ENCODE results near the gene KCMF1.

Gene KCMF1

GRCh38 chr2:84986018-84986417, 15.1 kb downstream of the KCMF1 start:
- no peak for DNase-seq (ENCODE audit: low spot score)

- DNase-seq (ENCODE audit: low spot score) = no peak
Observed at GRCh38 chr2:84989422-84989821, 18.5 kb downstream of the KCMF1 start.

GRCh38 chr2:84989927-84990326, 19.0 kb downstream of the KCMF1 start:
- DNase-seq (ENCODE audit: low spot score) = no peak

- DNase-seq (ENCODE audit: low spot score) = no peak
Observed at GRCh38 chr2:84991404-84992160, 20.6 kb downstream of the KCMF1 start.

- no peak for DNase-seq (ENCODE audit: low spot score)
Observed at GRCh38 chr2:84995826-84996225, 24.9 kb downstream of the KCMF1 start.

- no peak for DNase-seq (ENCODE audit: low spot score)
Observed at GRCh38 chr2:84996909-84997308, 25.9 kb downstream of the KCMF1 start.

GRCh38 chr2:84999553-84999955, 28.6 kb downstream of the KCMF1 start:
- DNase-seq (ENCODE audit: low spot score) = no peak

- DNase-seq (ENCODE audit: low spot score) = no peak
Observed at GRCh38 chr2:85001595-85001994, 30.6 kb downstream of the KCMF1 start.

GRCh38 chr2:85002534-85002933, 31.6 kb downstream of the KCMF1 start:
- DNase-seq (ENCODE audit: low spot score) = no peak

- DNase-seq (ENCODE audit: low spot score) = no peak
Observed at GRCh38 chr2:85008252-85008651, 37.3 kb downstream of the KCMF1 start.

GRCh38 chr2:85009019-85009618, 38.2 kb downstream of the KCMF1 start:
- no peak for DNase-seq (ENCODE audit: low spot score)

- no peak for DNase-seq (ENCODE audit: low spot score)
Observed at GRCh38 chr2:85010404-85010803, 39.4 kb downstream of the KCMF1 start.

- DNase-seq (ENCODE audit: low spot score) = no peak
Observed at GRCh38 chr2:85011098-85011497, 40.1 kb downstream of the KCMF1 start.

GRCh38 chr2:85011747-85012146, 40.8 kb downstream of the KCMF1 start:
- no peak for DNase-seq (ENCODE audit: low spot score)

GRCh38 chr2:85012431-85012830, 41.5 kb downstream of the KCMF1 start:
- DNase-seq (ENCODE audit: low spot score) = no peak

- DNase-seq (ENCODE audit: low spot score) = no peak
Observed at GRCh38 chr2:85012855-85013254, 41.9 kb downstream of the KCMF1 start.

- DNase-seq (ENCODE audit: low spot score) = no peak
Observed at GRCh38 chr2:85015653-85016360, 44.8 kb downstream of the KCMF1 start.

GRCh38 chr2:85016446-85016845, 45.5 kb downstream of the KCMF1 start:
- DNase-seq (ENCODE audit: low spot score) = no peak

GRCh38 chr2:85017411-85018048, 46.6 kb downstream of the KCMF1 start:
- DNase-seq (ENCODE audit: low spot score) = no peak

GRCh38 chr2:85018049-85018447, 47.1 kb downstream of the KCMF1 start:
- no peak for DNase-seq (ENCODE audit: low spot score)

- no peak for DNase-seq (ENCODE audit: low spot score)
Observed at GRCh38 chr2:85019121-85019520, 48.2 kb downstream of the KCMF1 start.

- DNase-seq (ENCODE audit: low spot score) = no peak
Observed at GRCh38 chr2:85022232-85022631, 51.3 kb downstream of the KCMF1 start.

Measured in pons (tissue), 1 donor.